Stimulated activated CD4-positive, alpha-beta T cell treated with anti-CD3 and anti-CD28 coated beads, Interleukin-12 subunit alpha, Interleukin-12 subunit beta, amount 100 ng/mL, for 24 hours (primary cell): ENCODE data around the gene VPS25.

Experiments
- DNase-seq, 2 experiments: peaks; one replicate each; pipeline ENCODE4 v3.0.0-alpha.2; 2020; ENCODE audit warnings: low read depth in 2 of 2

The VPS25 gene

GRCh38 chr17:42795465-42795864 lies 22.2 kb downstream of the VPS25 start:
- no peak for DNase-seq

GRCh38 chr17:42796066-42796758 lies 23.0 kb downstream of the VPS25 start:
- no peak for DNase-seq

- no peak for DNase-seq
These were observed 24.1 kb downstream of the VPS25 start for GRCh38 chr17:42797067-42798007.

- DNase-seq, result no peak
These were observed 24.7 kb downstream of the VPS25 start for GRCh38 chr17:42798011-42798382.

GRCh38 chr17:42798383-42799380 lies 25.4 kb downstream of the VPS25 start, which contains the start of the genes CNTD1 and COA3:
Gene CNTD1, plus strand, starts transcription at chr17:42798861. Its CDS starts 207 bp downstream, at chr17:42799068.
Gene COA3, minus strand, starts transcription at chr17:42798704. Its CDS starts 23 bp downstream, at chr17:42798681.
- DNase-seq, result peak; percentile 70 to 78

GRCh38 chr17:42803074-42803883 lies 30.0 kb downstream of the VPS25 start:
- no peak for DNase-seq

GRCh38 chr17:42804918-42805367 lies 31.7 kb downstream of the VPS25 start:
- DNase-seq, result no peak

- no peak for DNase-seq
These were observed 33.0 kb downstream of the VPS25 start for GRCh38 chr17:42806249-42806648.

- DNase-seq, result no peak
These were observed 36.0 kb downstream of the VPS25 start for GRCh38 chr17:42809250-42809649.

GRCh38 chr17:42814633-42815399 lies 41.6 kb downstream of the VPS25 start:
- no peak for DNase-seq

- DNase-seq, result no peak
These were observed 44.6 kb downstream of the VPS25 start for GRCh38 chr17:42817866-42818265.

GRCh38 chr17:42818379-42818778 lies 45.1 kb downstream of the VPS25 start:
- no peak for DNase-seq

- DNase-seq, result peak; percentile 42 to 60
These were observed 46.8 kb downstream of the VPS25 start for GRCh38 chr17:42819939-42820535.

- DNase-seq, result no peak
These were observed 47.9 kb downstream of the VPS25 start for GRCh38 chr17:42821176-42821575.

GRCh38 chr17:42827472-42827871 lies 54.2 kb downstream of the VPS25 start:
- DNase-seq, result no peak
